RPMI8226 (cell line): ENCODE measurements around the gene PRKAR2B.

Experiments used
- DNase-seq: peaks from one replicate; pipeline ENCODE4 v3.0.0-alpha.2; 2015

Gene PRKAR2B

DNA sequence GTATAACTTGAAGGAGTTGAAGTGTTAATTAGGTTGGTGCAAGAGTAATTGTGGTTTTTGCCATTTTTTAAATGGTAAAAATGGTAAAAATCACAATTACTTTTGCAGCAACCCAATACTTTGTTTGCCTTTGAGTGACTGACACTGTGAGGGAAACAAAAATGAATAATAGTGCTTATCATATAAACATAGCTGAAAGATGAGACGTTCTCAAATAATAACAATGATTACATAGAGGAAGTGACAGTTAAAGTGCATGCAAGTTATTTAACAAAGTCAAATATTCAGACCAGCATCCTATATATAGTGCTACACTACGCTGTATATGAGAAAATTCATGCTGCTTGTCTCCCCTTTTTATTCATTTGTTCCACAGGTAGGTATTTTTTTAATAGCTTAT, 119.6 kb downstream of the PRKAR2B start:
- DNase-seq = no peak

DNA sequence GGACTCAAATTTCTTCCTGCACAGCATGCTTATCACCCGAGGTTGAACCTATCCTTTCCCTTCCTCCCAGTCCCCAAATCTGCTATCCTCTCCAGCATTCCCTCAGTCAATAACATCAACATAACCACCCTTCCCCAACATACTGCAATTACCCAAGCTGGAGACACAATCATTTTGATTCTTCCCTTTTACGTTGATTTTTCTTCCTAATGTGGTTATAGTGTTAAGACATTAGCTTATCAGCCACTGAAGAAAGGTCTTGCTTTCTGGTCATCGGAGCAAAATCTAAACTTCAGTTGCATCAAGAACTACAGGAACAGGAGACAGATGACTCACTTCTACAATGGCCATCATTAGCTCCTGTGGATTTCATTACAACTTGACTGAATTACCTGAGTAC, 120.8 kb downstream of the PRKAR2B start:
- DNase-seq = no peak

DNA sequence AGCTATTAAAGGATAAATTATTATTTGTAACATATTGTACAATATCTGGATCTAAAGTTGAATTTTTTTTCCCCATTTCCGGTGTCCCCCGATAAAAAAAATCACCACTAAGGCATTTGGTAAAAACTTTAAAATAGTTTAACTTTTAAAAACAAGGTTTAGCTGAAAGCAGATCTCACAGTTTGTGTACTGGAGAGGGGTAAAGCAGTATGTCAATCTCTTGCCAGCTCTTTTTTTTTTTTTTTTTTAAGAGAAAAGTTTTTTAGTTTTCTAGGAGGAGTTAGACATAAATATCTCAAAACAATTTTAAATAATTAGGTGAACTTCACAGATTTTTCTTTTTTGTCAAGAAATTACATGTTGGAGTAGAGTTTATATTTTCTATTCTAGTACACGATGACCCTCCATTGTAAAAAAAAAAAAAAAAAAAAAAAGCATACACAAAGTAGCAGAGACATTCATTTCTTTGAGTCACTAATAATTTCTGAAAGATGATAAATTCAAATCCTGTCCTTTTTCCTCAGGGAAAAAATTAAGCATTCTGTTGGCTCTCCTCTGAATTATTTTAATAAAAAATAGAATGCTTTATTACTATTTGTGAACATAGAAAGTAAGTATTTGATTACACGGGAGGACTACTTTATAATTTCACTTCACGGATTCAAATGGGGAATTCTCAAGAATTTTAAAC, 122.4 kb downstream of the PRKAR2B start:
- DNase-seq = no peak

DNA sequence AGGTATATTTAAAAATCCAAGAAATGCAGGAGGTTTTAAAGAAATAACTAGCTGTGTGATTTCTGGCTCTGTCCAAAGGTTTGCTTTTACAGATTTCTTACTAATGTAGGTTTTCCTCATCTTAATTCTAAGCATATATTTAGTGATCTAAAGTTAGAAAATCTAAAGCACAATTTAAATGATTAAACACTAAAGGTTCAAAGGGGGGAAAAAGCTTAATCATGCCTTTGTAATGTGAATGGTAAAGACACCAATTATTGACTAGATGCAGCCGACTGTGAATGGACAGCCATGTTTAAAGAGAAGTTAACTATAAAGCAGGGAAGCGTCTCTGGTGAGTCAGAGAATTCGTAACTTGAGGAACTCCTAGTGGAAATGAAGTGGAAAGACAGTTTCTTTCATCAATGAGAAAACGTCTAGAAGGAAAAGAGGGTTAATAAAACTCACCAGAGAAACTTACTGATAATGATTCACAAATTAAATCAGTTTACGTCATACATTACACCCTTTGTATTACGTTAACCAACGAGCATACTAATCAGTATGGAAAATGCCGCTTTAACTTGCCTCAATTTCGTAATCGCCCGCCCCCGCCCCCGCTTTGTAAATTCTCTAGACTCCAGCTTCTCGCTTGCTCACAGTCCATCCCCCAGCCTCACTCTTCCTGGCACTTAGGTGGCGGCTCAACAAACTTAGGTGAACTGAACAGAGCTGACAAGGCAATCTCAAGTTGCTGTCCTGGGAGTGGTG, 123.2 kb downstream of the PRKAR2B start:
- DNase-seq = peak; percentile 81

DNA sequence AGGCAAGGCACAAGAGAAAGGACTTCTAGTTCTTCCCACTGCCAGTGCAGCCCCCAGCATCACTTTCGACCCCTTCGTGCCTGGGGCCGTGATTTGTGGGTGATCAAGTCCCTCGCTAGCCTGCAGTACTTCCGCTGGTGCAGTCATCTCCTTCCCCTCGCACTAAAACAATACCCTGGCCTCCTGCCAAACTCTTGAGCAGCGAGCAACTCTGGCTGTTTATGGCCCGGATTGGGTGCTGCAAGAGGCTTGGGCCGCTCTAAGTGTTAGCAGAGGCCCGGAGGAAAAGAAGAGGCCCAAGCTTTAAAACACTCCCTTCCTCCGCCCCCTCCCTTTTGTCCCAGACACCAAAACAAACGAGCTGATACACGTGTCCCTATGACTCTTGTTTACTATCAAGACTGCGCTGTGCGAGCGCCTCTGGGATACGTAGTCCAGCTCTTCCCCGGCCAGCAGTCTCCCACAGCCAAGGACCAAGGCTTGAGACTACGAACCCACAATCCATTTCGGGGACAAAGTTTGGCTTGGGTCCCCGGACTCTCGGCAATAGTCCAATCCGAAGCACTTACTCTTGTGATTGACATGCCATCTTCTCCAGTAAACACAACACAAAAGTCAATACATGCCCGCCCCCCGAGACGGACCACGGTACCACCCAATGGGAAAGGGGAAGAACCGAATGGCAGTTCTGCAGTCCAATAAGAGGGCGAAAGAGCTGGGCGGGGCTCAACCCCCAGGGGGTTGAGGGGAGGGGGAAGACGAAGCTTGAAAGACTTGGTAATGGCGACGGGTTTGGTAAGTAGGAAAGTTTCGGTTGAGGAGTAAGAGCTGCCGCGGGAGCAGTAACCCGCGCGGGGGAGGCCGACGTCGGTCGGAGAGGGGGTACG, 124.0 kb downstream of the PRKAR2B start, which contains the start of gene HBP1:
Gene HBP1 (plus strand): TSS at position 771 of the 887 bp plus-strand sequence. CDS start 10,891 bp downstream, outside the sequence.
- peak; percentile 100 for DNase-seq

DNA sequence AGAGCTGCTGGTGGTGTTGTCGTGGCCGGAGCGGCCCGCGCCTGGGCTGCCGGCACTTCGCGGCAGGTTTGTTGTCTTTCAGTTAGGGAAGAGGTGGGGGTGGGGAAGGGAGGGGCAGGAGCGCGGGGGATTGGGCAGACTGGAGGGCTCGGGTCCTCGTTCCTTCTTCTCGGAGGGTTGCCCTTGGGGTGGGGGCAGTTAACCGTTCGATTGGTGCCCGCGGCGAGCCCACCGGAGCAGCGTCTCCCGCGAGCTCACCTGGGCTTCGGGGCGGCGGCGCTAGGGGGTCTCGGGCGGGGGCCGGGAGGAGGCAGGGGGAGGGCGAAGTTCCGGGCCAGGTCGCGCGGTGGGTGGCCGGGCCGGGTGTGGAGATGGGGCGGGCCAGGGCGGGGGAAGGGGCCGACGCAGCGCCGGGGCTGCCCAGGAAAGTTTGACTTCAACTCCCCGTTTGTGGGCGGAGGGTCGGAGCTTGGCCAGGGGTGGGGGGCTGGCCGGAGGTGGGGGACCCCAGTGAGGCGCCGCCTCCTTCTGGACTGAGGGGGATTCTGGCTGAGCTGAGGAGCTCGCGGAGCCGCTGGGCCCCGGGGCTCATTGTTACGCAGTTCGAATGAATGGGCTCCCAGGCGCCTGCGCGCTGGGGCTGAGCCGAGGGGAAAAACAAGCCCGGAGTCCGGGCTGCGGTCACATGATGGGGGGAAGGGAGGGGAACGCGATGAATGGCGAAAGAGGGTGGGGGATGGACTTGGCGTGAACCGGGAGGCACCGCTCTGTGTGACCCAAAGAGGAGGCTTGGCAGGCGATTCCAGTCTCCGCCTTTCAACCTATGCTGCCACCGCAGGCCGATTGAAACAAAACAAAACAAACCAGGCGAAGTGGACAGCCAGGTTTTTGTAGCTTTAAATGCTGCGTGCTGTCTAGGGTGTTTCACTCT, 124.9 kb downstream of the PRKAR2B start:
- DNase-seq = peak; percentile 100

DNA sequence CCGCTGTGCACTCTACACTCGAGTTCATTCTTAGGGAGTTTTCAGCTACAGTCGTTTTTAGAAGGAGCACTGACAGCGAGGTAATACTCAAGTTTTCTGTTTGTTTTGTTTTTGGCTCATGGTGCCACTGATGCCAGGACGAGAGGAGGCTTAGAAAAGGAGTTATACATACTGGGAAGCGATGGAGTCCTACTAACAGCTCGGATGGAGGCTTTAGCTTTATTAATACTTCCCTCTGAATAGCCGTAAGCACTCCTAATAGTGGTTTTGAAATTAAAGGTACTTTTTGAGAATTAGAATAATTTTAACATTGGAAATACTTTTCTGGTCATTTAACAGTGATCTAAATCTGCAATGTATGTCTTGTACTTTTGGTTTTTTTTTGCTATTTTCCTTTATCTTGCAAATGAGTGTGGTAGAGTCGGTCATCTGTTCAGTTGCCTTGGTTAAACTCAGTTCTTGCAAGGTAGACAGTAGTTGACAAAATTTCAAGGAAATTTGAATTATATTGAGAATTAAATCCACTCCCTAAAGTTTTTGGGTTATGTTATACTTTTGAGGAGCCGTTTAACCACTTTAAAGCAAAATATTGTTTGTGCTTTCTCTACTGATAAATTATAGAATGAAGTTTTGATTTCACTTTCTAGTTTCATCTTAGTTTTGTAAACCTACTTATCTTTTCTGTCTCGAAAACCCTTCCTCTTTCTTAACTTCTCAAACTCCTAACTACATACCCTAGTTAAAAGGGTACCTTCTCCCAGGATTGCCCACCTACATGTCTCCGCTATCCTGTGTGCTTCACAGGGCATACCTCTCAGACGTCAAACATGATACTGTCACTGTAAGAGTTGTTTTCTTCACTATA, 125.8 kb downstream of the PRKAR2B start:
- no peak for DNase-seq

DNA sequence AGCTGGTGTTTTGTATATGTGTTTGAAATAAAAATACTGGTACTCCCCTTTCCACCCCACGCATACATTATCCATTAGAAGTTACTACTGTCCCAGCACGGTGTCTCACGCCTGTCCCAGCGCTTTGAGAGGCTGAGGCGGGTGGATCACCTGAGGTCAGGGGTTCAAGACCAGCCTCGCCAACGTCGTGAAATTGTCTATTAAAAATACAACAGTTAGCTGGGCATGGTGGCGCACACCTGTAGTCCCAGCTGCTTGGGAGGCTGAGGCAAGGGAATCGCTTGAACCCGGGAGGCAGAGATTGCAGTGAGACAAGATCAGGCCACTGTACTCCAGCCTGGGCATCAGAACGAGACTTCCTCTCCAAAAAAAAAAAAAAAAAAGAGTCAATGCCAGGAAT, 127.0 kb downstream of the PRKAR2B start:
- DNase-seq = no peak

DNA sequence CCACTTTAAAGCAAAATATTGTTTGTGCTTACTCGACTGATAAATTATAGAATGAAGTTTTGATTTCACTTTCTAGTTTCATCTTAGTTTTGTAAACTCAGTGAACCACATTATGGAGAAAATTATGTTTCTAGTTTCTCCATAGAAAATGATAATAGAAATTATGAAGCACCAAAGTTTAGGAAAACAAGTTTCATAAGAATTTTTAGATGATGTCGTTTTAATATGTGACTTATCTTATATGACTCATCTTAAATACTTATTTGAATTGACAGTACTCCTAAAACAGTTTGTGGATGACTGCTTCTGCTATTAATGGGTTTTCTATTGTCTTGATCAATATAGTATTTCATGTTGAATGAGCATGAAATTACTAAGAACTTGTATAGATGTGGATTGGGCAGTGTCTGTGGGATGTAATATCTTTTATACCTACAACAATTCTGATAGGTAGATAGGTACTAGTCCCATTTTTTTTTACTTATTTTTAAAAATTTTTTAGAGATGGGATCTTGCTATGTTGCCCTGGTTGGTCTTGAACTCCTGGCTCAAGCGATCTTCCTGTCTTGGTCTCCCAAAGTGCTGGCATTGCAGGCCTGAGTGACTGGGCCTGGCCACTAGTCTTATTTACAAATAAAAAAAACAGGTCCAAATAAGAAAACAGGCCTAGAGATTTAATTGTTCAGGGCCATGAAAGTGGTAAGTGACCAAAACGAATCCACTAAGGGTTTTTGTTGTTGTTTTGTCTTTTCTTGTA, 127.9 kb downstream of the PRKAR2B start:
- DNase-seq = no peak

DNA sequence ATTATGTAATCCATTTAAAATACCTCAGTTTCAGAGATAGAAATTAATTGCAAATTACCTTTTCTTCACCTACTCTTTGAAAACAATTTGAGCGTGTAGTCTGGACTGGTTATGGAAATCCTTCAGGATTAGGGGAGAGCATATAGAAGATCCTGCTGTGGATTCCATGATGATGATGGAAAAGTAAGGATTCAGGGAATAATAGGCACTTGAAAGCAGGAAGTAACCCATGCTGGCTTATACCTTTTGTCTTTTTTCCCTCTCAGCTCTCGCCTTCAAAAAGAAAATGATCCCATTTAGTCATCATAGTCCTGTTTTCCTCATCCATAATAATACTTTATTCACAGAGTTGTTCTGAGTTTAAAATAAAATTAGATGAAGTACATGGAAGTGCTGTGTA, 128.7 kb downstream of the PRKAR2B start:
- DNase-seq = no peak

DNA sequence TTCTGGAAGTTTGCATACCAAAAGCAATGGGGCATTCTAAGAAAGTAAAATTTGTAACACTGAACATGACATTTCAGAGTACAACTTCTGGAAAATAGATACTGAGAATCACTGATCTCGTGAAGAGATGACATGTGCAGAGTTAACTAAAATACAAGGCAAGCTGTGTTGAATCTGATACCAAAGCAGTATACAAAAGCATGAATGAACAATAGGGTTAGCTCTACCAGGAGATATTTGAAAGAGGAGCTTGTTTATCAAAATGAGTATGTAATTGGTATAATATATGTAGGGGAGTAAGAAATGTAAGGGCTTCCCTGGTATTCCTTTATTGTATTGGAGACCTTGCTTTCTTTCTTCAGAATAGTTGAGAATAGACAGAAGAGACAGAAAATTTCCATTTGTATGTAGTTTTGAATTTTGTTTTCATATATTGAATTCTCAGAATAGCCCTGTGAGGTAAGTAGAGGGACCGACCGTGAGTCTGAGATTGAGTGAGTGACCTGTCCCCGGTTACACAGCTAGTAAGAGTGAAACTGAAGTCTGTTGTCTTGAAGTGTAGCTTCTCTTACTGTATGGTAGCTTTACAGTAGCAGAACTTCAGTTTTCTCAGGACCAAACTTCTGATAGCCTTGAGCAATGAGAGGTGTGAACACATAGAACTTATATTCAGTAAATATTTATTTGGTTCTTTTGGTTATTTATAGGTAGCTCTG, 129.3 kb downstream of the PRKAR2B start:
- no peak for DNase-seq

DNA sequence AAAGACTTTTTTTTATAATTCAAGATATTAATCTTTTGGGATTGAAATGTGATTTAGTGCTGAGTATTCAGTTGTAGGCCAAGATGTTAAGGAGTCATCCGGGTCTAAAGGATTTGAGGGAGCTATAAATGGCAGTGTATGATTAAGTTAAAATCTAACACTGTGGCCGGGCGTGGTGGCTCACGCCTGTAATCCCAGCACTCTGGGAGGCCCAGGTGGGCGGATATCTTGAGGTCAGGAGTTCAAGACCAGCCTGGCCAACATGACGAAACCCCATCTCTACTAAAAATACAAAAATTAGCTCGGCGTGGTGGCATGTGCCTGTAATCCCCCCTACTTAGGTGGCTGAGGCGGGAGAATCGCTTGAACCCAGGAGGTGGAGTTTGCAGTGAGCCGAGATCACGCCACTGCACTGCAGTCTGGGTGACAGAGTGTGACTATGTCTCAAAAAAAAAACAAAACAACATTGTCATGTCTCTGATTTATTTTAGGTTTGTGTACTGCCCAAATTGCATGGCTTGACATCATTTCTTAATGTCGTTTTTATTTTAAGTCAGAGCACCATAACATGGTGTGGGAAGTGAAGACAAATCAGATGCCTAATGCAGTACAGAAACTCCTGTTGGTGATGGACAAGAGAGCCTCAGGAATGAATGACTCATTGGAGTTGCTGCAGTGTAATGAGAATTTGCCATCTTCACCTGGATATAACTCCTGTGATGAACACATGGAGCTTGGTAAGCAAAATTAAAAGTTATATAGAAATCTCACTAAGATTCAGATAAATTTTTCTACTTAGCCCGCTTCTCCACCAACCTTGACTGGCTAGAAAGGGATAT, 135.0 kb downstream of the PRKAR2B start:
- DNase-seq = no peak

DNA sequence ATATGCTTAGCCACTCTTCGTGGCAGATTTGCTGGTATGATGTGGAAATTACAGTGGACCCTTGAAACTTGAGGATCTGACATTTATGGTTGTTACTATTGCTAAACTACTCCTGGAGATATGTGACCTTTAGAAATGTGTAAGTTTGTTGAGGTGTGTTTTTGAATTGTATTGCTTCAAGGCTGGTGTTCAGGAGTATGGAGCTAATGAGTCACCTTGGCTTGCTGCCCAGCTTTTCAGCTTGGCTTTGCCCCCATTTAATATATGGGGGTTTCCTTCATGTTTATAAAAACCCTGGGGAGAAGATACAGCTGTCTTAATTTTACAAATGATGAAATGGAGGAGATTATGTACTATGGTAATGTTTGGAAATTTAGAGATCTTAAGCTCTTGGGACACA, 135.9 kb downstream of the PRKAR2B start:
- DNase-seq = peak; percentile 26

DNA sequence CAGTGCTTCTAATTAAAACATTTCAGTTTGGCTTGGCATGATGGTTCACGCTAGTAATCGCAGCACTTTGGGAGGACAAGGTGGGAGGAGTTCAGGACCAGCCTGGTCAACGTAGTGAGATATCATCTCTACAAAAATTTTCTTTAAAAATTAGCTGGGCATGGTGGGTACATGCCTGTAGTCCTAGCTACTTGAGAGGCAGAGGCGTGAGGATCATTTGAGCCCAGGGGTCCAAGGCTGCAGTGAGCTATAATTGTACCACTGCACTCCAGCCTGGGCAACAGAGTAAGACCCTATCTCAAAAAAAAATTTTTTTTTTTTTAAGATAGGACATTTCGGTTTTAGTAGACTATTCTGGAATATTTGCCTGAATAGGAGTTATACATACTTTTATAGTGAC, 136.7 kb downstream of the PRKAR2B start:
- no peak for DNase-seq

DNA sequence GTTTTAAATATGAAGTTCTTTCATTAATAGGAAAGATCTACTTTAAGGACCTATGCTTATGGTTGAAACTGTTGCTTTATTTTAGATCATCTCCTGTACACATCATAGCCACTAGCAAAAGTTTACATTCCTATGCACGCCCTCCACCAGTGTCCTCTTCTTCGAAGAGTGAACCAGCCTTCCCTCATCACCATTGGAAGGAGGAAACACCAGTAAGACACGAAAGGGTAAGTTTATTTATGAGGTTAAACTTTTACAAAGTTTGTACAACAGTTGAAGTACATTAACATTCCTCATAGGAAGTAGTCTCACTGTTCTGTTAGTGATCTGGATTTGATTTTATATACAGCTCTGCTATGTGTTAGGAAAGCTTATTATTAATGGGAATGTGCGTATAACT, 141.2 kb downstream of the PRKAR2B start:
- no peak for DNase-seq

DNA sequence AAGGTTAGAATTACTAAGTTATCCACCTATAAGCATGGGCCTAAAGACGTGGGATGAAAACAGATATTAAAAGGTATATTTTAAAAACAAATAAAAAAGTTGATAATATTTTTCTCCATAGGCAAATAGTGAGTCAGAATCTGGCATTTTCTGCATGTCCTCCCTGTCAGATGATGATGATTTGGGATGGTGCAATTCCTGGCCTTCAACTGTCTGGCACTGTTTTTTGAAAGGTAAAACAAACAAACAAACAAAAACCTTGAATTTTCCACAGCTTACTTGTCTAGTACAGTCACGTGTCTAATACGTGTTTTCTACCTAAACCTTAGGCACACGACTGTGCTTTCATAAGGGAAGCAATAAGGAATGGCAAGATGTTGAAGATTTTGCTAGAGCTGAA, 141.7 kb downstream of the PRKAR2B start:
- no peak for DNase-seq

DNA sequence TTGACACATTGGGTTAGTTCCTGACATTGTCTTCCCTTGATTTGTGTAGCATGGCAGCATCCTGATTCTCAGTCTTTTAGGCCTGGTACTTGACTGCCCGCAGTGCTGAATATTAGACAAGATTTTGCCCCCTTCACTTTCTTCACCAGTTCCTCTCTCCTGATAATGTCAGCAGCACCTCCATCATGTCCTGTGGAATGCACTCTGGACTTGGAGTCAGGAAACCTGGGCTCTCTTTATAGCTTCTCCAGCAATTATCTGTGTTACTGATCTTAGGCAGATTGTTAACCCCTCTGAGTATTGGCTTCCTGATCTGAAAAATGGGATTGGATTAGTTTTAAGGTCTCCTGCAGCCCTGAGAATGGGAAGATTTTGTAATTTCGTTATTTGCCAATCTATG, 143.3 kb downstream of the PRKAR2B start:
- DNase-seq = no peak

DNA sequence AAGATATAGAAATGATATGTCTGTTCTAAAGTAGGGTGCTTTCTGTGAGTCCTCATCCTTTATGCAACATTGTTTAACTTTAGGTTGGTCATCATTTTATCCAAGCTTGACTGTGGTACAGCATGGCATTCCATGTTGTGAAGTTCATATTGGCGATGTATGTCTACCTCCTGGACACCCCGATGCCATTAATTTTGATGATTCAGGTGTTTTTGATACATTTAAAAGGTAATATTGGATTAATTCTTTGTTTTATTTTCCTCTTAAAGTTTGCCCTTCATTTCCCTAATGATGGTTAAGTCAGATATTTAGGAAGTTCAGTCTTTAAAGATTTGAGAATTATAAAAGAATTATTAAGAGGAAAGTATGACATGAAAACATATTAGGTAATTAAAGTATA, 145.6 kb downstream of the PRKAR2B start:
- DNase-seq = no peak

DNA sequence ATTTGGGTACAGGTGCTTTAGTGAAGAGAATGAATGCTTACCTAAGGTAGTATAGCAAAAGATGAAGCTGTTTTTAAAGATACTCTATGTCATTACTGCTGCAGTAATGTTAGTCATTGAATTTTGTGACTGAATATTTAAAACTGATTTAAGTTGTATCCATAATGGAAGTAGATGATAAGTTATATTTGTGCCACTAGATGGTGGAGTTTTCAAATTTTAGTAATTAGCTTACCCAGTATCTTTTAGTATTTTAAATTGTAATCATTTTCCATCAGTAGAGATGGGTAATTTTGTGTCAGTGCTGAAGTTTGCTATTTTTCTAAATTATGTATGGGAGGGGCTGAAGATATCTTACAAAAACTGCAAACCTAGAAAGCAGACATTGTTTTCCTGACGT, 149.5 kb downstream of the PRKAR2B start:
- DNase-seq = no peak
